K562 (cell line): Measurements from ENCODE around the gene ACTN4. TPM values are rescaled to one million over a fixed set of nuclear protein-coding genes. Genes with fewer than 3 reads are reported as not detected.
A peak's percentile ranks its signal among the peaks of the same experiment; 100 is the strongest.

Experiments
- ATAC-seq: fragments of 200-7000 bp; cut with Tn5 transposase; 3 replicates; pipeline ENCODE4 v1.9.1; 2020; ENCODE audit warnings: moderate library complexity
- BruUV-seq: library from RNA; stranded (reverse); fragments of 400-500 nt; replicated peaks from 2 replicates; lab custom pipeline; 2021; lab: Mats Ljungman, UMichigan
- CTCF ChIA-PET: fragments of 300-600 bp; formaldehyde crosslinking; extraction: SDS; loops from one replicate; lab custom pipeline; 2021; ENCODE audit warnings: low intra/inter-chr PET ratio; lab: Yijun Ruan, JAX
- POLR2A ChIA-PET: fragments of 300-600, 350-650 bp; sonication (Branson Sonifier 250); formaldehyde crosslinking; extraction: SDS; loops from one replicate; lab custom pipeline; 2021; ENCODE audit warnings: antibody characterized with exemption, inconsistent platforms; lab: Yijun Ruan, JAX
- DNase-seq, 4 experiments: peaks; one replicate each; pipeline versions ENCODE4 v3.0.0 to v3.0.0-alpha.2; 2011 to 2018; ENCODE audit warnings: low spot score in 3 of 4, mixed read lengths in 3 of 4; ENCODE audit errors: extremely low read depth in 1 of 4
- FAIRE-seq: peaks from 2 replicates; lab custom pipeline; 2011; peaks lifted over from hg19 to GRCh38; lab: Jason Lieb, UNC
- H2AFZ ChIP-seq: 2 replicates; pipeline ENCODE4 v1.6.0; 2011; ENCODE audit warnings: low read depth, low read length, control low read depth, inconsistent platforms
- H3K27ac ChIP-seq: fragments of 200-600 bp; 3 replicates; pipeline ENCODE4 v1.8.0; 2011; ENCODE audit warnings: low read depth, mild to moderate bottlenecking, control low read depth, inconsistent platforms, low read length, moderate library complexity, mixed read lengths; ENCODE audit errors: extremely low read depth
- H3K27me3 ChIP-seq, 2 experiments: fragments of 300-600 bp in 1 of 2; 2 replicates in 1 of 2; 3 replicates in 1 of 2; pipeline versions ENCODE4 v1.6.0 to v1.8.0; 2011; ENCODE audit warnings: inconsistent platforms in 2 of 2, low read length in 2 of 2, mild to moderate bottlenecking in 1 of 2, mixed read lengths in 1 of 2, moderate library complexity in 1 of 2; ENCODE audit not compliant: control insufficient read depth in 2 of 2, insufficient read depth in 2 of 2
- H3K36me3 ChIP-seq: fragments of 300-600 bp; 3 replicates; pipeline ENCODE4 v1.8.0; 2011; ENCODE audit warnings: mild to moderate bottlenecking, low read length, inconsistent platforms; ENCODE audit not compliant: control insufficient read depth, insufficient read depth
- H3K4me1 ChIP-seq, 2 experiments: fragments of 200-600 bp in 1 of 2; replicated peaks in 1 of 2; 2 replicates in 1 of 2; 3 replicates in 1 of 2; pipeline versions ENCODE4 v1.5.1 to v1.8.0; 2011; ENCODE audit warnings: inconsistent platforms in 2 of 2, low read length in 2 of 2, mild to moderate bottlenecking in 1 of 2, mixed read lengths in 1 of 2, moderate library complexity in 1 of 2; ENCODE audit not compliant: control insufficient read depth in 2 of 2, insufficient read depth in 2 of 2
- H3K4me2 ChIP-seq: 2 replicates; pipeline ENCODE4 v1.6.1; 2011; ENCODE audit warnings: low read length, control low read depth, inconsistent platforms, mixed read lengths; ENCODE audit not compliant: insufficient read depth
- H3K4me3 ChIP-seq: fragments of 200-600 bp; sonication (generic), shearing (Covaris generic); 2 replicates; pipeline ENCODE4 v1.5.1; 2016; ENCODE audit warnings: control low read depth, inconsistent platforms
- H3K79me2 ChIP-seq: fragments of 200-600 bp; 3 replicates; pipeline ENCODE4 v1.8.0; 2011; ENCODE audit warnings: low read length, inconsistent platforms; ENCODE audit not compliant: control insufficient read depth, insufficient read depth
- H3K9ac ChIP-seq, 2 experiments: 2 replicates each; pipeline versions ENCODE4 v1.6.0 to v1.6.1; 2011; ENCODE audit warnings: low read depth in 2 of 2, low read length in 2 of 2, control low read depth in 1 of 2, inconsistent platforms in 1 of 2, mild to moderate bottlenecking in 1 of 2, mixed read lengths in 1 of 2; ENCODE audit not compliant: insufficient read depth in 1 of 2
- H3K9me1 ChIP-seq: one replicate; pipeline ENCODE4 v1.6.0; 2011; ENCODE audit warnings: inconsistent platforms, mild to moderate bottlenecking, low read length, moderate library complexity; ENCODE audit not compliant: control insufficient read depth, insufficient read depth
- H3K9me3 ChIP-seq: replicated peaks from 2 replicates; pipeline ENCODE4 v1.5.1; 2011; ENCODE audit warnings: low read depth, low read length, inconsistent platforms; ENCODE audit not compliant: control insufficient read depth, insufficient read depth
- H4K20me1 ChIP-seq: replicated peaks from 2 replicates; pipeline ENCODE4 v1.6.1; 2011; ENCODE audit warnings: low read length, inconsistent platforms, mixed read lengths; ENCODE audit not compliant: control insufficient read depth, insufficient read depth
- CHD4 ChIP-seq: fragments of 200-600 bp; sonication (generic); IDR thresholded peaks from 3 replicates; pipeline ENCODE4 v1.6.1; 2012; ENCODE audit warnings: low read depth, mild to moderate bottlenecking, mixed read lengths, low read length, inconsistent platforms; ENCODE audit not compliant: insufficient read depth, insufficient replicate concordance, poor library complexity, severe bottlenecking
- DMBX1 ChIP-seq: fragments of 250-450 bp; sonication (Bioruptor Pico); IDR thresholded peaks from 2 replicates; pipeline ENCODE4 v1.8.0; 2022; ENCODE audit warnings: inconsistent platforms, mild to moderate bottlenecking, moderate library complexity, borderline replicate concordance
- HNRNPLL ChIP-seq: fragments of 200-400 bp; formaldehyde crosslinking; IDR thresholded peaks from 2 replicates; pipeline ENCODE4 v1.6.1; 2017; ENCODE audit warnings: low read length, low read depth, mild to moderate bottlenecking; ENCODE audit not compliant: poor library complexity, severe bottlenecking
- KDM2B ChIP-seq: fragments of 250-450 bp; sonication (Bioruptor Pico); IDR thresholded peaks from 2 replicates; pipeline ENCODE4 v1.8.0; 2021; ENCODE audit warnings: mild to moderate bottlenecking, moderate library complexity
- KLF16 ChIP-seq: IDR thresholded peaks from 2 replicates; pipeline ENCODE4 v1.6.1; 2016; ENCODE audit warnings: antibody characterized with exemption
- POLR2G ChIP-seq: fragments of 200-400 bp; formaldehyde crosslinking; IDR thresholded peaks from 2 replicates; pipeline ENCODE4 v1.6.1; 2017; ENCODE audit warnings: low read depth, mild to moderate bottlenecking, antibody characterized with exemption, low read length, moderate library complexity
- ZBED1 ChIP-seq: IDR thresholded peaks from 2 replicates; pipeline ENCODE4 v1.6.1; 2014
- ZNF134 ChIP-seq: fragments of 250-450 bp; sonication (Bioruptor Pico); conservative IDR thresholded peaks from 2 replicates; pipeline ENCODE4 v1.4.0; 2020
- ZNF444 ChIP-seq: fragments of 250-450 bp; sonication (Bioruptor Pico); IDR thresholded peaks from 2 replicates; pipeline ENCODE4 v1.4.0; 2020; ENCODE audit warnings: mild to moderate bottlenecking, moderate library complexity
- WGBS: fragments of 100-300 bp; shearing (Covaris generic); methylation state at CpG from one replicate; pipeline ENCODE4 v1.1.6; 2016; ENCODE audit warnings: low coverage, mixed read lengths; ENCODE audit not compliant: insufficient coverage; ENCODE audit errors: missing lambda C conversion rate; 5-methylcytosine and 5-hydroxymethylcytosine counted together
- in situ Hi-C: fragments of 300-500 bp; cut with MboI; formaldehyde crosslinking; loops from 4 replicates; pipeline ENCODE4 v1.15.0; 2018; ENCODE audit warnings: inconsistent platforms, mixed read lengths
- intact Hi-C: fragments of 100-400 bp; cut with micrococcal nuclease; formaldehyde crosslinking; loops from 2 replicates; pipeline ENCODE4 v1.14.2; 2022
- polyA plus RNA-seq, 8 experiments: library from polyadenylated mRNA; depleted of rRNA in 4 of 8; stranded (reverse) in 5 of 8; unstranded in 3 of 8; fragments of >200 nt; fragmentation: Nextera tagmentation in 2 of 8; fragmentation: Illumina TruSeq in 1 of 8; extraction: Ambion mirVana in 2 of 8; extraction: Trizol in 1 of 8; gene quantifications; 2 replicates each; pipeline versions ENCODE4 v1.2.1 to v1.2.3, GENCODE V29; 2011 to 2014; ENCODE audit warnings: inconsistent platforms in 1 of 8, missing spikeins in 1 of 8
- total RNA-seq, 7 experiments: library from RNA; depleted of rRNA in 6 of 7; stranded (reverse); fragments of >200 nt in 6 of 7; fragmentation: Illumina TruSeq in 2 of 7; extraction: Trizol in 2 of 7; gene quantifications; 2 replicates each; pipeline versions ENCODE4 v1.2.1 to v1.2.3, GENCODE V29; 2011 to 2021; ENCODE audit warnings: low replicate concordance in 1 of 7
- TF ChIP-seq, protein P1 (sequence below), 2 experiments: IDR thresholded peaks; 2 replicates each; pipeline ENCODE4 v1.6.1; 2012; ENCODE audit warnings: improper control_type of control experiment in 2 of 2, low read depth in 2 of 2, low read length in 2 of 2, borderline replicate concordance in 1 of 2
- TF ChIP-seq, protein P2 (sequence below): sonication (generic); formaldehyde crosslinking; IDR thresholded peaks from 2 replicates; pipeline ENCODE4 v1.8.1; 2023; ENCODE audit warnings: mild to moderate bottlenecking, missing genetic modification reagents, moderate library complexity
- TF ChIP-seq, protein P3 (sequence below): fragments of 450-650 bp; IDR thresholded peaks from 2 replicates; pipeline ENCODE4 v1.6.1; 2017; ENCODE audit warnings: antibody characterized with exemption
- TF ChIP-seq, protein P4 (sequence below): sonication (generic); formaldehyde crosslinking; IDR thresholded peaks from 2 replicates; pipeline ENCODE4 v1.8.1; 2022; ENCODE audit warnings: missing genetic modification reagents

The ACTN4 gene
- total and polyA plus RNA-seq, 9 of the 15 experiments (the other 6 are each of a cell fraction or from before 2014, with no cell fraction given): 3.1 to 385 (median 125) TPM

DNA sequence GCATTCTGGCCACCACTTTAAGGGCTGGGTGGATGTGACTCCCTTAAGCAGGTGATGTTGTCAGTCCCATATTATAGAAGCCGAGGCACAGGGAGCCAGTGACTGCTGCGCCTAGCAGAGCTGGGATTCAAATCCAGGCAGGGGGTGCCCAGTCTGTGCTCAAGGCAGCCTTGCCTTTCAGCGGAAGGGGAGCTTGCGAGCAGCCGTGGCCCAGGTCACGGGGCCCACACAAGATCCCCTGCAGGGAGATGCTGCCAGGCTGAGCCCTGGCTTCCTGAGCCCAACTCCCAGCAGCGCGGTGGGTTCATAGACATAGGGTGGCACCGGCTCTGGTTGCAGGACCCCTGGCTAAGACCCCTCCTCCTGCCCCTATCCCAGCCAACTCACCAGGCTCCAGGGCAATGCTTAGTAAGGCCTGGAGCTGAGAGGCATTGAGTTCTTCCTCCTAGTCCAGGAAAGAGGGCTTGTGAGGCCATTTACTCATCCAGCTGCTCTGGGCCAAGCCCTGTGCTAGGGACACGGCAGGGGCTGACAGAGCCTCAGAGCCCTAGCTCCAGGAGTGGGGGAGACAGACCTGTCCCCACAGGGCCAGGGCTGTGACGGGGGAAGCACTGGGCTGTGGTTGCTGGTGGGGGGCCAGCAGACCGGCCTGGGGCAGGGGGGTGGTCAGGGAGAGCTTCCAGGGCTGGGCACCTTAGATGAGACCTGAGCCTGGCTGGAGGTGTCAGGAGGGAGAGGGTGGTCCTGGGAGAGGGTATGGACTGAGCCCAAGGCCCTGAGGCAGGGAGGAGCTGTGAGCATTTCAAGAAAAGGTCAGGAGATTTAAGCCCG lies 87.2 kb downstream of the ACTN4 start:
- peak overlapping the region in 1 of 2 experiments; percentile 46; a peak in 3 of 4 replicates for H3K9ac ChIP-seq
- TF ChIP-seq, protein P1, sequence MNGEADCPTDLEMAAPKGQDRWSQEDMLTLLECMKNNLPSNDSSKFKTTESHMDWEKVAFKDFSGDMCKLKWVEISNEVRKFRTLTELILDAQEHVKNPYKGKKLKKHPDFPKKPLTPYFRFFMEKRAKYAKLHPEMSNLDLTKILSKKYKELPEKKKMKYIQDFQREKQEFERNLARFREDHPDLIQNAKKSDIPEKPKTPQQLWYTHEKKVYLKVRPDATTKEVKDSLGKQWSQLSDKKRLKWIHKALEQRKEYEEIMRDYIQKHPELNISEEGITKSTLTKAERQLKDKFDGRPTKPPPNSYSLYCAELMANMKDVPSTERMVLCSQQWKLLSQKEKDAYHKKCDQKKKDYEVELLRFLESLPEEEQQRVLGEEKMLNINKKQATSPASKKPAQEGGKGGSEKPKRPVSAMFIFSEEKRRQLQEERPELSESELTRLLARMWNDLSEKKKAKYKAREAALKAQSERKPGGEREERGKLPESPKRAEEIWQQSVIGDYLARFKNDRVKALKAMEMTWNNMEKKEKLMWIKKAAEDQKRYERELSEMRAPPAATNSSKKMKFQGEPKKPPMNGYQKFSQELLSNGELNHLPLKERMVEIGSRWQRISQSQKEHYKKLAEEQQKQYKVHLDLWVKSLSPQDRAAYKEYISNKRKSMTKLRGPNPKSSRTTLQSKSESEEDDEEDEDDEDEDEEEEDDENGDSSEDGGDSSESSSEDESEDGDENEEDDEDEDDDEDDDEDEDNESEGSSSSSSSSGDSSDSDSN (IDR thresholded peaks at IDR 0.05; ENCODE audit: borderline replicate concordance in 1 of 2, low read depth in 2 of 2, low read length in 2 of 2): no peak
- no peak for TF ChIP-seq CHD4
- TF ChIP-seq ZBED1: no peak
- TF ChIP-seq, protein P2, sequence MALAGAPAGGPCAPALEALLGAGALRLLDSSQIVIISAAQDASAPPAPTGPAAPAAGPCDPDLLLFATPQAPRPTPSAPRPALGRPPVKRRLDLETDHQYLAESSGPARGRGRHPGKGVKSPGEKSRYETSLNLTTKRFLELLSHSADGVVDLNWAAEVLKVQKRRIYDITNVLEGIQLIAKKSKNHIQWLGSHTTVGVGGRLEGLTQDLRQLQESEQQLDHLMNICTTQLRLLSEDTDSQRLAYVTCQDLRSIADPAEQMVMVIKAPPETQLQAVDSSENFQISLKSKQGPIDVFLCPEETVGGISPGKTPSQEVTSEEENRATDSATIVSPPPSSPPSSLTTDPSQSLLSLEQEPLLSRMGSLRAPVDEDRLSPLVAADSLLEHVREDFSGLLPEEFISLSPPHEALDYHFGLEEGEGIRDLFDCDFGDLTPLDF (CRISPR knock-in tag): no peak
- TF ChIP-seq KLF16: no peak
- TF ChIP-seq, protein P3, sequence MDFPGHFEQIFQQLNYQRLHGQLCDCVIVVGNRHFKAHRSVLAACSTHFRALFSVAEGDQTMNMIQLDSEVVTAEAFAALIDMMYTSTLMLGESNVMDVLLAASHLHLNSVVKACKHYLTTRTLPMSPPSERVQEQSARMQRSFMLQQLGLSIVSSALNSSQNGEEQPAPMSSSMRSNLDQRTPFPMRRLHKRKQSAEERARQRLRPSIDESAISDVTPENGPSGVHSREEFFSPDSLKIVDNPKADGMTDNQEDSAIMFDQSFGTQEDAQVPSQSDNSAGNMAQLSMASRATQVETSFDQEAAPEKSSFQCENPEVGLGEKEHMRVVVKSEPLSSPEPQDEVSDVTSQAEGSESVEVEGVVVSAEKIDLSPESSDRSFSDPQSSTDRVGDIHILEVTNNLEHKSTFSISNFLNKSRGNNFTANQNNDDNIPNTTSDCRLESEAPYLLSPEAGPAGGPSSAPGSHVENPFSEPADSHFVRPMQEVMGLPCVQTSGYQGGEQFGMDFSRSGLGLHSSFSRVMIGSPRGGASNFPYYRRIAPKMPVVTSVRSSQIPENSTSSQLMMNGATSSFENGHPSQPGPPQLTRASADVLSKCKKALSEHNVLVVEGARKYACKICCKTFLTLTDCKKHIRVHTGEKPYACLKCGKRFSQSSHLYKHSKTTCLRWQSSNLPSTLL: no peak
- TF ChIP-seq, protein P4, sequence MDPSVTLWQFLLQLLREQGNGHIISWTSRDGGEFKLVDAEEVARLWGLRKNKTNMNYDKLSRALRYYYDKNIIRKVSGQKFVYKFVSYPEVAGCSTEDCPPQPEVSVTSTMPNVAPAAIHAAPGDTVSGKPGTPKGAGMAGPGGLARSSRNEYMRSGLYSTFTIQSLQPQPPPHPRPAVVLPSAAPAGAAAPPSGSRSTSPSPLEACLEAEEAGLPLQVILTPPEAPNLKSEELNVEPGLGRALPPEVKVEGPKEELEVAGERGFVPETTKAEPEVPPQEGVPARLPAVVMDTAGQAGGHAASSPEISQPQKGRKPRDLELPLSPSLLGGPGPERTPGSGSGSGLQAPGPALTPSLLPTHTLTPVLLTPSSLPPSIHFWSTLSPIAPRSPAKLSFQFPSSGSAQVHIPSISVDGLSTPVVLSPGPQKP (CRISPR knock-in tag): 0 out of 2 replicates have a peak, but pooled peaks have one; percentile 55
- no peak for TF ChIP-seq KDM2B (CRISPR knock-in tag)
- TF ChIP-seq HNRNPLL: peak; percentile 25
- TF ChIP-seq ZNF444 (CRISPR knock-in tag): no peak
- TF ChIP-seq POLR2G: peak; percentile 55
- TF ChIP-seq DMBX1 (CRISPR knock-in tag): no peak
- TF ChIP-seq ZNF134 (CRISPR knock-in tag): peak; percentile 55; the same call in 1 of the 2 replicates

More for the DNA sequence above, 87.2 kb downstream of the ACTN4 start:
- no peak overlapping the region for H3K4me3 ChIP-seq
- WGBS: 74% methylated on average over 12 of the region's 13 CpGs
- ATAC-seq (no peak; the same call in 2 of the 3 replicates), DNase-seq (peak in 1 of 4 experiments; percentile 29), FAIRE-seq (peak; percentile 15)
- peak overlapping the region; percentile 71 for H3K4me2 ChIP-seq
- H3K9me1 ChIP-seq: no peaks in the 10 kb centered on the region
- in situ Hi-C loops: no loop called here
- intact Hi-C loops: loop anchor here (5.0 to 10.0 kb wide), 3 partner anchors 98 to 200 kb away; partner anchors contain the start of genes ECH1, MRPS12 and SARS2
- no peak overlapping the region for H2AFZ ChIP-seq
- peaks cover 25% of the 10 kb centered on the region; the same call in 2 of the 3 replicates for H3K36me3 ChIP-seq
- no peaks in the 10 kb centered on the region for H3K27me3 ChIP-seq
- H3K9me3 ChIP-seq: no peaks in the 10 kb centered on the region
- H3K79me2 ChIP-seq: peaks cover 8% of the 10 kb centered on the region; the same call in 1 of the 3 replicates
- H4K20me1 ChIP-seq: 0 out of 2 replicates have a peak, but pooled peaks cover 3% of the 10 kb centered on the region
- peaks cover 19 to 55% of the 10 kb centered on the region in 2 experiments; a peak in 4 of 5 replicates for H3K4me1 ChIP-seq
- H3K27ac ChIP-seq: peak overlapping the region; percentile 49; the same call in 1 of the 3 replicates
- BruUV-seq: no TSS peak
- CTCF ChIA-PET: no interaction called here
- POLR2A ChIA-PET: interaction anchor here (0.5 to 1.2 kb wide), 9 partner anchors 9 to 289 kb away, joined by 3 to 5 read pairs (median 4); partner anchors contain the start of genes MRPS12 and SARS2
